ENCODE results near the gene CUBN. TPM values are rescaled to one million over a fixed set of nuclear protein-coding genes. Genes with fewer than 3 reads are reported as not detected.

Gene CUBN
- polyA plus RNA-seq, 1 experiment, result 0.76 TPM

DNA sequence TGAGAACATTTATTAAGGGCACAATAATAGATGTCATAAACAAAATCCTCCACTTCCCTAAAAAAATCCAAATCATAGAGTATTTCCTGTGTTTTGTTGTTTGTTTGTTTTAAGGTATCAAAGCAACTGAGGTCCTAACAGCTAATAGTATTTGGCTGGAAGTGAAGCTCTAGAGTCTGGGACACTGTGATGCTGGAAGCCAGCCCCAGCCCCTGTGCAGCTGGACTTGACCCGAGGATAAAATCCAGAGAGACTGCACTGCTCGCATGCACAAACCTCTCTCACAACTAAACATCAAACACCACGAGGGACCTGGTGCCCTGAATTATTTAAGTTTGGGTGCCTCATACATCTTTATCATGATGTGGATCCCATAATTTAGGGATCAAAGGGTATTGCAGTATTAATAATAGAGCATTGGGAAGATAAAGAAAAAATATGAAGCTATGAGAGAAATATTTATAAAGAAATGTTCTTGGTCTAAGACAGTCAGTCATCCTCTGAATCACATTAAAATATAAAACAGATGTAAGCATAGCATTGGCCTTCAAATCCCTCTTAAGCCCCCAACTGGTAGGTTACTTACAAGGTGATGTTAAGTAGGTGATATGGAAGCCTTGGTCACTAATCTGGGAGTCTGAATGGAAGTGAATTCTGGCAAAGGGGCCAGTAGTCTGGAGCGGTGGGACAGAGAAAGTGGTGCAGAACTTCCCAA is 44.4 kb downstream of the CUBN start:
- ChIA-PET POLR2A (no interaction called here), CTCF (no interaction called here)
- Histone ChIP-seq H3K4me3 (ENCODE audit: low read depth, low read length) (no peak overlapping the region), H3K27ac (ENCODE audit: low read depth, low read length) (no peak overlapping the region), H3K9me3 (ENCODE audit: control insufficient read depth, insufficient read depth, low read length) (no peaks in the 10 kb centered on the region), H3K27me3 (ENCODE audit: control insufficient read depth, insufficient read depth, low read length) (no peaks in the 10 kb centered on the region)
- no peak for DNase-seq (ENCODE audit: low read depth, low spot score)
- TF ChIP-seq CTCF (IDR thresholded peaks at IDR 0.05; ENCODE audit: low read depth, low read length), result no peak

GRCh38 chr10:17084258-17084657 is 45.4 kb downstream of the CUBN start:
- no peak overlapping the region for H3K27ac ChIP-seq (ENCODE audit: low read depth, low read length)
- TF ChIP-seq CTCF (IDR thresholded peaks at IDR 0.05; ENCODE audit: low read depth, low read length), result no peak
- ChIA-PET POLR2A (no interaction called here), CTCF (no interaction called here)
- DNase-seq (ENCODE audit: low read depth, low spot score), result no peak
- H3K27me3 ChIP-seq (ENCODE audit: control insufficient read depth, insufficient read depth, low read length), result no peaks in the 10 kb centered on the region
- H3K4me3 ChIP-seq (ENCODE audit: low read depth, low read length), result no peak overlapping the region
- no peaks in the 10 kb centered on the region for H3K9me3 ChIP-seq (ENCODE audit: control insufficient read depth, insufficient read depth, low read length)

GRCh38 chr10:17081431-17081830 is 48.2 kb downstream of the CUBN start:
- H3K9me3 ChIP-seq (ENCODE audit: control insufficient read depth, insufficient read depth, low read length), result no peaks in the 10 kb centered on the region
- POLR2A ChIA-PET, result no interaction called here
- no peak for TF ChIP-seq CTCF (IDR thresholded peaks at IDR 0.05; ENCODE audit: low read depth, low read length)
- no peak overlapping the region for H3K27ac ChIP-seq (ENCODE audit: low read depth, low read length)
- H3K27me3 ChIP-seq (ENCODE audit: control insufficient read depth, insufficient read depth, low read length), result no peaks in the 10 kb centered on the region
- DNase-seq (ENCODE audit: low read depth, low spot score), result no peak
- CTCF ChIA-PET, result no interaction called here
- H3K4me3 ChIP-seq (ENCODE audit: low read depth, low read length), result no peak overlapping the region

GRCh38 chr10:17077890-17078289 is 51.7 kb downstream of the CUBN start:
- ChIA-PET POLR2A (interaction anchor here (0.9 kb wide), 1 partner anchor 151 kb away, joined by 3 read pairs; no protein-coding TSS in a partner anchor), CTCF (no interaction called here)
- no peaks in the 10 kb centered on the region for H3K27me3 ChIP-seq (ENCODE audit: control insufficient read depth, insufficient read depth, low read length)
- TF ChIP-seq CTCF (IDR thresholded peaks at IDR 0.05; ENCODE audit: low read depth, low read length), result no peak
- DNase-seq (ENCODE audit: low read depth, low spot score), result no peak
- no peak overlapping the region for H3K4me3 ChIP-seq (ENCODE audit: low read depth, low read length)
- H3K27ac ChIP-seq (ENCODE audit: low read depth, low read length), result no peak overlapping the region
- H3K9me3 ChIP-seq (ENCODE audit: control insufficient read depth, insufficient read depth, low read length), result no peaks in the 10 kb centered on the region

GRCh38 chr10:17077346-17077781 is 52.2 kb downstream of the CUBN start:
- POLR2A ChIA-PET, result interaction anchor here (0.9 kb wide), 1 partner anchor 151 kb away, joined by 3 read pairs; no protein-coding TSS in a partner anchor
- DNase-seq (ENCODE audit: low read depth, low spot score), result no peak
- no peak overlapping the region for H3K4me3 ChIP-seq (ENCODE audit: low read depth, low read length)
- no peak overlapping the region for H3K27ac ChIP-seq (ENCODE audit: low read depth, low read length)
- CTCF ChIA-PET, result no interaction called here
- no peaks in the 10 kb centered on the region for H3K9me3 ChIP-seq (ENCODE audit: control insufficient read depth, insufficient read depth, low read length)
- TF ChIP-seq CTCF (IDR thresholded peaks at IDR 0.05; ENCODE audit: low read depth, low read length), result no peak
- no peaks in the 10 kb centered on the region for H3K27me3 ChIP-seq (ENCODE audit: control insufficient read depth, insufficient read depth, low read length)
